Ovary (tissue), 3 donors: ENCODE data around the gene DTNA.

Source experiments
- CTCF ChIP-seq, 3 donors: fragments of 450-650 bp in 2 of 3; fragments of 200-600 bp in 1 of 3; IDR thresholded peaks; one replicate each; pipeline versions ENCODE4 v1.5.1 to v1.8.0; 2016 to 2022; ENCODE audit warnings: antibody characterized with exemption in 3 of 3, mild to moderate bottlenecking in 1 of 3
- POLR2A ChIP-seq: fragments of 450-650 bp; IDR thresholded peaks from one replicate; pipeline ENCODE4 v1.6.1; 2017; ENCODE audit warnings: antibody characterized with exemption, mild to moderate bottlenecking, moderate library complexity
- donor health status: DM: no; HTN: no; CAD: no.

- TF ChIP-seq CTCF (IDR thresholded peaks at IDR 0.05) (no peak), POLR2A (no peak)
Observed at GRCh38 chr18:34821669-34822210, 111.6 kb downstream of the DTNA start.
